ENCODE data around the gene TSG101.

TSG101 gene, protein sequence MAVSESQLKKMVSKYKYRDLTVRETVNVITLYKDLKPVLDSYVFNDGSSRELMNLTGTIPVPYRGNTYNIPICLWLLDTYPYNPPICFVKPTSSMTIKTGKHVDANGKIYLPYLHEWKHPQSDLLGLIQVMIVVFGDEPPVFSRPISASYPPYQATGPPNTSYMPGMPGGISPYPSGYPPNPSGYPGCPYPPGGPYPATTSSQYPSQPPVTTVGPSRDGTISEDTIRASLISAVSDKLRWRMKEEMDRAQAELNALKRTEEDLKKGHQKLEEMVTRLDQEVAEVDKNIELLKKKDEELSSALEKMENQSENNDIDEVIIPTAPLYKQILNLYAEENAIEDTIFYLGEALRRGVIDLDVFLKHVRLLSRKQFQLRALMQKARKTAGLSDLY

DNA sequence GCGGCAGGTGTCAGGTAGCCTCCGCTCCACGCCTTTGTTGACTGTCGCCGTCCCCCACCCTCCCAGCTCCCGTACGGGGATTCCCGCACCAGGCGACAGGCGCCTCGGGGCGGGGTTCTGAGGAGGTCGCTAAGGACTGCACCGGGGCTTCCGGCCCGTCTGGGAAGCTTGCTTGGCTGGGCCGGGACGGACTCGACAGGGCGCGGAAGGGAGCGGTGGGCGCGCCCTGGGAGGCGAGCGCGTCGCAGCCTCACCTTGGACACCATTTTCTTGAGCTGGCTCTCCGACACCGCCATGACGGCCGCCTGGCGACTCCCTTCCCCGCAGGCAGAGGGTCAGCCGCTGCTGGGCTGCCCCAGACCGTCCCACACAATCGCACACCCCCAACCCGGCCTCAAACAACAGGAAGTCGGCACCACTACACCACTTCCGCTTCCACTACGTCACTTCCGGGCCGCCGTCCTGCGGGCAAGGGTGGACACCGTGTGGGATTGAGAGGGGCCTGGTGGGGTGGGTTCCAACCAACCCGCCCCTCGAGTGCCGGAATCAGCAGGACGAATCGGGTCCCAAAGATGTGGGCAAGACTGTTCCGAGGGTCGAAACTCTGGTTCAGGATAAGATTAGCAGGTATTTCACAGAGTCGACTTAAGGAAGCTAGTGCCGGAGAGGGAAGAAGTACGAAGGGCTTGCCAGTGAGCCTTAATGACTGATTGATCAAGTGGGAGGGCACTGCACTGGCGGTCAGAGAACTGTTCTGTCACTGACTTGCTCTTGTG is at the start of gene TSG101:
Gene TSG101, minus strand, starts transcription at position 422 of the 776 bp plus-strand sequence. Its CDS starts 126 bp downstream, at position 296.
- peak; percentile 93 for DNase-seq (ENCODE audit: low spot score)

DNA sequence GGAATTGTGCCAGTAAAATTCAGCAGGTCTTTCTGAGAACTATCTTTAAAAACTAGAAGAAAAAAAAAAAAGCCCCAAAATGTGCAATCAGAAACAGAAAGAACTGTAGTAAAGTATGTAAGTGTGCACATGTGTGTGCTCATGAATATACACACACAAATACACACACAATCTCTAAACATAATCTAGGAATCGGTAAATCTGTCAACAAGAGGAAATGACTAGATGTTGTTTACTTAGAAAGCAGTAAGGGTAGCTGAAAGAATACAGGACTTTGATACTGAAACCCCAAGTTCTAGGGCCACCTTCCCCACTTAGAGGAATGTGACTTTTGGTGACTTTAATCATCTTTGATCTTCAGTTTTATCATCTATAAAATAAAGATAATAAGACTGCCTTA is 48.6 kb upstream of the TSG101 start:
- no peak for DNase-seq (ENCODE audit: low spot score)

DNA sequence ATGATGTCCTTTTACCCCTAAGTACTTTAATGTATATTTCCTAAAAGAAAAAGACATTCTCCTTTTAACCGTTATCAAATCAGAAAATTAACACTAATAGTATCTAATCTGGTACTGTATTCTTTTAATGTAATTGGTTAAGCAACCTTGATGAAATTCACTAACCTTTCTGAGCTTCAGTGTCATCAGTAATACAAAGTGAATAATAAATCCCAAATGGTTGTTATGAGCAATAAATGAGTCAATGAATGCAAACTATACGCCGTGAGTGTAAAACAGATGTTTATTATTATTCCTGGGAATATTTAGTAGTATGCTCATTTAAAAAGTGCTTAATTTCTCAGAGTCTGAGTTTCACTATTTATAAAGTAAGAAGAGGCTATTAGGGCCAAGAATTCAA is 40.3 kb upstream of the TSG101 start:
- DNase-seq (ENCODE audit: low spot score): no peak

DNA sequence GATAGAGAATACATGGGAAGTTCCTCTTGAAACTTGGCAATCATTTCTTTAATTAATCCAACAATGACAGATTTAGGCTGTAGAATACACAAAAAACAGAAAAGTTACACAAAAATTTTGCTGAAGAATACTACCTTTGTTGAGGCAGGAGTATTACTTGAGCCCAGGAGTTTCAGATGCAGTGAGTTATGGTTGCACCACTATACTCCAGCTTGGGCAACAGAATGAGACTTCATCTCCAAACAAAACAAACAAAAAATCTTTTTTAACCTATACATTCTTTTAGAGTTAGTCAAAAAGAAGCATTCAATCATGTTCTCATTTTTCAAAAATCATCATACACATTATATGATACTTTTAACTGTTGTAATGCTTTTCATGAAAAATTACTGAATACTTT is 39.7 kb upstream of the TSG101 start:
- no peak for DNase-seq (ENCODE audit: low spot score)

DNA sequence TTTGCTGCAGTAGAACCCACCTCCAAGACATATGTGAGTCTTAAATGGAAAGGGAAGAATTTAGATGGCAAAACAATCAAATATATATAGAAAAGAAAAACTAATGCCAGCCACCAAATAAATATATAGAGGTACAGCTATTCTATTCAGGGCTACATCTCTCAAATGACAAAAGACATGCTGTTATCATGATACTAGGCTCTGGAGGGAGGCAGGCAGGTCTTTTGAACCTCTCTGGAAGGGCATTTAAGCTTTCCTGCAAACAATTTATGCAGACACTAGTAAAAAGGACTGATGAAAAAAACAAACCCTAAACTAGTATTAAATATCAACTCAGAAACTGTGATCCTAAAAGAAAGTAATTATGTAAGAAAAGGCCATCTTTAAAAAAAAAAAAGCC is 37.4 kb upstream of the TSG101 start:
- no peak for DNase-seq (ENCODE audit: low spot score)

DNA sequence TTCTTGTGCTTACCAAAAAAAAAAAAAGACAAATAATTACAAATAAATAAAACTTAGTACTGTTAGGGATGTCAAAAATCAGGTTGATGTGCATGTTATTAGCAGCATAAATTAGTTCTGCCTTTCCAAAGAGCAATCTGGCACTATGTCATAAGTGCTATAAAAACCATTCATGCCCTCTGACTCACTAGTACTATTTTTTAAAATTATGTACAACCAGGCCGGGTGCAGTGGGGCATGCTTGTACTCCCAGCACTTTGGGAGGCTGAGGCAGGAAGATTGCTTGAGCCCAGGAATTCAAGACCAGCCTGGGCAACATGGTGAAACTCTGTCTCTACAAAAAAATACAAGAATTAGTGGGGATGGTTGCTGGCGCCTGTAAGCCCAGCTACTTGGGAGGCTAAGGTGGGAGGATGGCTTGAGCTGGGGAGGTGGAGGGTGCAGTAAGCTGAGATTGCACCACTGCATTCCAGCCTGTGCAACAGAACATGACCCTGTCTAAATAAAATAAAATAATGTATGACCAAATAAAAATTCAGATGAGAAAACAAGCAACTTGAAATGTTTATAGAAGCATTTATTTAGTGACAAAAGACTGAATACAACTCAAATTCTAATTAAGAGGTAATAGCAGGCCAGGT is 36.5 kb upstream of the TSG101 start:
- no peak for DNase-seq (ENCODE audit: low spot score)

DNA sequence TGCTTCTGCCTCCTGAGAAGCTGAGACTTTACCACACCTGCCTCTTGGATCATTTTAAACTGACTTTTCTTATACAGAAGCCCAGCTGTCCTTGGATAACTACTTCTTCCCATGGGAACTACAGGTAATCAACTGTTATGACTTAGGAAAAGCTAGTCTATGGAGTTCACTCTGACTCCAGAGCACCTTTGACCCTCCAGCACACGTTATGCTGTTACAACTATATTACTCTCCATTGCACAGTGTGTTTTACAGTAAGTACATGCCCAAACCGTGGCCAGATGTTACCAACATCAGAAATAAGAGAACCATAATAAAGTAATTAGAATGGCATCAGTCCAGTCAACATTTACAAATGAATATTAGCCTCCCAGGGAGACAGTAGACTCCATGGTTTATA is 21.3 kb upstream of the TSG101 start:
- no peak for DNase-seq (ENCODE audit: low spot score)

DNA sequence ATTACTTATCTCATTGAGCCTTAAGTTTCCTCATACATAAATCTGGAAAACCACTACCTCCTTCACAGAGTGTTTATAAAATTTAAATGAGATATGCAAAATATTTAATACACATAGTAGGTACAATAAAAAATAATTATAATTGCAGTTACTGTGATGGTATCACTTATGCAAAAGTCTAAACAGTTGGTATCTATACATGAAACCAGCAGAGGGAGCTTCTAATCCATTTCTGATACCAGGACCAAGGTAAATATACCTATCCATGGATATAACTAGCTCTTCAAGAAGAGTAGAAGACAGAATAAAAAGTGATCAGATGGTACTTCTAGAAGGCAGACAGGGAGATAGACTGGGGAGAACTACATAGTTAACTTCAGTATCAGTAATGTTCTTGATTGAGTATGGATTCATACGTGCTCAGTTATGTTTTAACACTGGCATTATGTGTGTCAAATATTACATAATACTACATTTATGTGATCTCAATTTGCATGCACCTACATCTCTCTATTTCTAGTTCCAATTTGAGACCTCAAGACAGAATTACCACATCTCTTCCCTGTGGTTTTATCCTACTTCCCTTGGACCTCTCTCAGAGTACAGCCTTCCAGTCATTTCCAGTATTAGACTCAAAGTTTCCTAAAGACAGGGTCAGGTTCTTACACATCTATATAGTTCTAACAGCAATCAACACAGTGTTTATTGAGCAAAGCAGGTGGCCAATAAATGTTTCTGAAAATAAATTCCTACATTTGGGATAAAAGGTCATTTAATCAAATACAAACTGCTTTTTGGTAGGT is 13.7 kb upstream of the TSG101 start:
- peak; percentile 46 for DNase-seq (ENCODE audit: low spot score)

DNA sequence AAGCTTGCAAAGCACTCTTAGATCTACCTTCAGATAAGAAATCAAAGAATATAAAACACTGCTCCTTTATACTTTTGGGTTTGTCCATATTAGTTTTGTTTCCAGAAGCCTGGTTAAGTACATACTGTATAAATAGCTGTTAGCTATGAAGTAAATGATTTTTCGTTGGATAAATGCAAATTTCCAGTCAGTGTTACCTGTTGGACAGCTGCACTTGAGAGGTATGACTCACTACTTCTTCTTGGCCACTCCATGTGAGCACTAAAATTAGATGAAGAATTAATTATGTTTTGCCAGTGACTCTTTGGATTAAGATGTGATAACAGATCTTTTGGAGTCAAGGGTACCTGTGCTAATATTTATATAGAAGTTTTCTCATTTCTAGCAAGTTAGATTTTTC is 9.5 kb upstream of the TSG101 start:
- DNase-seq (ENCODE audit: low spot score): no peak

DNA sequence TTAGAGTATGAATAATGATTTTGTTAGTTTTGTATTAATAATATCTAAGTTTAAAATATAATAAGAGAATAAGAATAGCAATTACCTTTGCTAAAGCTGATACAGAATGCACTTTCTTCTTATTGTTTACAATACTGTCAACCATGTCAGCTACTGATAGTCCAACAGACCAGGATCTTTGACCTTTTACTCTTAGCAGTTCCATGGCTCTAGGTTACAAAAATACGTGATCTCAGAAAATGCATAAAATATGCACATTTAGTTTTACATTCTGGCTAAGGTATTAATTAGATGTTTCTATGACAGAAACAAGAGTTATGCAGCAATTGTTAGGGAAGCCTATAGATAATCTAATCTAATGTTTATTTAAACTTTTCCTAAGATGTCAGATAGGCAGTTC is 7.5 kb upstream of the TSG101 start:
- no peak for DNase-seq (ENCODE audit: low spot score)

DNA sequence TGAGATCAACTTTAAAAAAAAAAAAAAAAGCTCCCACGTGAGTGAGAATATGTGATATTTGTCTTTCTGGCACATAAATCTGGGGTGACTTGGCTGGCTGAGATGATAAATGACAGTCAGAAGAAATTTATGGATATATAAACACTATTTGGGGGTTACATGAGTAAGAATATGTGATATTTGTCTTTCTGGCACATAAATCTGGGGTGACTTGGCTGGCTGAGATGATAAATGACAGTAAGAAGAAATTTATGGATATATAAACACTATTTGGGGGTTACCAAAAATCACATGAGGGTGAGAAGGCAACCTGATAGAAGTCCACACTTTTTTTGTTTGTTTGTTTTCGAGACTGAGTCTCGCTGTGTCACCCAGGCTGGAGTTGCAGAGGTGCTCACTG is 6.6 kb upstream of the TSG101 start:
- no peak for DNase-seq (ENCODE audit: low spot score)

DNA sequence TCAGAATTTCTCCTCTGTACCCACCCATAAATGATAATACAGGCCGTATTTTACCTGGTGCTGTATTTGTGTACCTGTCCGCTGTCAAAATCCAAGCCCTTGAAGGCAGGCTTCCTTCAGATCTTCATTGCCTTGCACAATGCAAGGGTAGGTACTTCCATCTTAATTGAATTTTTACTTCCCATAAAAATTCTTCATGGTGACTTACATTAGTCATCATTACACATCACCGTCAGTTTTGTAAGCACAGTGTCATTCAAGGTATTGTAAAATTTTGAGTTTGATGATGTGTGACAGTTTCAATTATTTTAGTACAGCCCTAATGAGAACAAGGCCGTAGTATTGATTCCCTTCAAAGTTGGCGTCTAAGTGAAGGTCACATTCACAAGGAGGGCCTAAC is 770 bp upstream of the TSG101 start:
- DNase-seq (ENCODE audit: low spot score): peak; percentile 93

DNA sequence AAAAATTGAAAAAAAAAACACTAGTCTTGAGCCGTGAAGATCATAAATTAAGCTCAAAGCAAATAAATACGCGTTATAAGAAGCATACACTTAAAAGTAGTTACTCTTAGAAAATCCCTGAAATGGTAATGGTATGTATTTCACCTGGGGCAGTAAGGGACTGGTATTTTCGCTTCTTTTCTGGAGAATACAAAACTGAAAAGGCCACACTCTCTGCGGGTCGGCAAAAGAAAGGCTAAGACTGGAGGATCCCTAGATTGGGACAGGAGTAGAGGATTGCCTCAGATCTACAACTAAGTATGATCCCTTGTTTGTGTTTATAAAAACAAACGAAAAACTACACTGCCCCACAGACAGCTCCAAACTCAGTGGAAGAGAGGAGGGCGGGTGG is 617 bp downstream of the TSG101 start:
- no peak for DNase-seq (ENCODE audit: low spot score)

DNA sequence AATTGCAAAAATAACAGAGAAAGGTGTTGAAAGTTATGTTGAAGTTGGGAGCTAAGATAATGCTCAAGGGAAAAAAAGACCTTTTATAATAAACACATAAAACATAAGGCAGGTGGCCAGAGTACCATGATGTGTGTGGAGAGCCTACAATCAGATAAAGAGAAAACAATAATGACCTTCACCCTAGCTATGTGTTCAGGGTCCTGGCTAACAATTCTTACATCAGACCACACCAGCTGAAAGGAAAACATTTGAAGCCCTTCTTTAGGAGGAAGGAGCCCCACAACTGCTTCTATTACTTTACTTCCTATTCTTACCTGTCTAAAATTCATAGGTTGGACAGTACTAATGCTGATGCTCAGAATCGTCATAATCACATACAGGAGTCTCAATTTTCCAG is 2.5 kb downstream of the TSG101 start:
- DNase-seq (ENCODE audit: low spot score): no peak

DNA sequence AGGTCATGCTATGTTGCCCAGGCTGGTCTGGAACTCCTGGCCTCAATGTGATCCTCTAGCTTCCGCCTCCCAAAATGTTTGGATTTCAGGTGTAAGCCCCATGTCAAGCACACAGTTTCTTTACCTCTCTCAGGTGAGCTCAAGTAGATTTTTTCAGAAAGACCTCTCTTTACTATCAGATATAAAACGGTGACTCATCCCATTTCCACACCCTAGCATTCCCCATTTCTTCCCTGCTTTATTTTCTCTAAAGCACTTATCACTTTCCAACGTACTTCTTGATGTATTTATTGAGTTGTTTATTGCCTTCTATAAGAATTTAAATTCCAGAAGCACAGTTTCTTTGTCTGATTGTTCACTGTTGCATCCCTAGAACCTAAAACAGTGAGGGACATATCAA is 3.7 kb downstream of the TSG101 start:
- no peak for DNase-seq (ENCODE audit: low spot score)

DNA sequence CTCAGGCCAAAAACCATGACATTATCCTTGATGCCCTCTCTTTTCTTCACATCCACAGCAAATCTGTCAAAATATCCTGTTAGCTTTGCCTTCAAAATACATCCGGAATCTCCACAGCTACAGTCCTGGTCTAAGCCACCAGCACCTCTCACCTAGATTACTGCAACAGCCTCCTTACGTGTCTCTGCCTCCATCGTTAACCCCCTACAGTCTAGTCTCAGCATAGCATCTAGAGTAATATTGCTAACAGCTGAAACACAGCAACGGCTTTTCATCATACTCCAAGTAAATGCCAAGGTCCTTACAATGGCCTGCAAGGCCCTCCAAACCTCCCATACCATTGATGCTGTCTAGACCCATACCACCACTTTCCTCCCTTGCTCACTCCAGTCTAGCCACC is 4.4 kb downstream of the TSG101 start:
- peak; percentile 25 for DNase-seq (ENCODE audit: low spot score)

DNA sequence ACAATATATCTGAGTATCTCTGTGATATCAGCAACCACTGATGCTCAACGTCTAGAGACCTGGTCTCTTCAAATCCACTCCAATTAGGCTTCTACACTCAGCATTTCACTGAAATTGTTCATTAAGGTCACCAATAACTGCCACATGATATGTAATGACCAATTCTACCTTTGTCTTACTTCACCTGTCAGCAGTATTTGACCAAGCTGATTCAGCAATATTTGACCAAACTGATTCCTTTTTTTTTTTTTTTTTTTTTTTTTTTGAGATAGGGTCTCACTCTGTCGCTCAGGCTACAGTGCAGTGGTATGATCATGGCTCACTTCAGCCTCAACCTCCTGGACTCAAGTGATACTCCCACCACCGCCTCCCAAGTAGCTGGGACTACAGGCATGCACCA is 5.6 kb downstream of the TSG101 start:
- no peak for DNase-seq (ENCODE audit: low spot score)

DNA sequence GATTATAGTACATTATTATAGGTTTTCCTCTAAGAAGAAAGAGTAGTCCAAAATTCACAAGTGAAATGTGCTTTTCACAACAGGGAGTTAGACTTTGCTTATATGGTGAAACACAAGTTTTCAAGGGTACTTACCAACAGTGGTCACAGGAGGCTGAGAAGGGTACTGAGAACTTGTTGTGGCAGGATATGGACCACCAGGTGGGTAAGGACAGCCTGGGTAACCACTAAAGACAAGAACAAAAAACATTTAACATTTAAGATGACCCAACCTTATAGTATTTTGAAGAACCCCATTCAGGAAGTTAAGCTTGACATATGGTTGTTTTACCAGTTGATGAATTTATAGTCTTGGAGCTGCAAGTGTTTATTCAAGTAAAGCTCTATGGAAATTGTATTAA is 24.4 kb downstream of the TSG101 start:
- DNase-seq (ENCODE audit: low spot score): no peak

DNA sequence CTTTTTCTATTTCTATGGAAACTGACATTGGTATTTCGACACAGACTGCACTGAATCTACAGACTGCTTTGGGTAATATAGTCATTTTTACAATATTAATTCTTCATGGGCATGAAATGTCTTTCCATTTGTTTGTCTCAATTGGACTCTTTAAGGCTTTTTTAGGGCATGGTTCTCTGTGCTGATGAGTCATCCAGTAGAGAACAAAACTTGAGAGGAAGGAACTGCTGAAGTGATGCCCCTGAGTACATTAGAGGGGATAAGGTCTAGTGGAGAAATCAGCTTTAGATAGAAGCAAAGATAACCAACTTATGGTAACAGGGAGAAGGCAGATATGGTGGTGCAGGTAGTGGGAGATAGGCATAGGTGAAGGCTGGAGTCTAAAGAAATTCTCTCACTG is 25.1 kb downstream of the TSG101 start:
- DNase-seq (ENCODE audit: low spot score): no peak

DNA sequence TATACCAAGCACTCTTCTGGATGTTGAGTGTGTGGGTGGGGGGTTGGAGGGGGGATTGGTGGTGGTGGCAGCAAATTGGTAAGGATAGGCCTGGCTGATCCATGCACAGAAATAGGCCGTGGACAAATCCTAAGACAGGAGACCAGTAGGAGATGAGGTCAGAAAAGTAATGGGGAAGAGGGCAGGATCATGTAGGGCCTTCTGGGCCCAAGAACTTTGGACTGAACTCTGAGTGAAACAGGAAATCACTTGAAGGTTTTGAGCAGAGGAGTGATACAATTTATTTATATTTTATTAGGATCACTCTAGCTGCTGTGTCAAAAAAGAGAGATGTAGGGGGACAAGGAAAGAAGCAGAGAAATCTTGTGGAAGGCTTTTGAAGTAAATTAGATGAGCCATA is 28.7 kb downstream of the TSG101 start:
- DNase-seq (ENCODE audit: low spot score): no peak

DNA sequence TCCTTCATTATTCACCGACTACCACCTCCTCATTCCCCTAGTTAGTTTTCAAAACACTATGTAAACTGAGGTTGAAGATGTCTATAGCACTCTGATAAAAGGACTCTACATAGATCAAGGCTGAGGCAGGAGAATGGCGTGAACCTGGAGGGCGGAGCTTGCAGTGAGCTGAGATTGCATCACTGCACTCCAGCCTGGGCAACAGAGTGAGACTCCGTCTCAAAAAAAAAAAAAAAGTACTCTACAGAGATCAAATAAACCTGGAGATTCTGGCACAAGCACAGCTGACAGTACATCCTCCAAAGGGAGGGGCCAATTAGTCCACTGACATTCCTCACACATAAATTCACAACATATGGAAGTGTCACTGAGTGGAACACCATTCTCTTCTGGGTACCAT is 31.0 kb downstream of the TSG101 start:
- no peak for DNase-seq (ENCODE audit: low spot score)

DNA sequence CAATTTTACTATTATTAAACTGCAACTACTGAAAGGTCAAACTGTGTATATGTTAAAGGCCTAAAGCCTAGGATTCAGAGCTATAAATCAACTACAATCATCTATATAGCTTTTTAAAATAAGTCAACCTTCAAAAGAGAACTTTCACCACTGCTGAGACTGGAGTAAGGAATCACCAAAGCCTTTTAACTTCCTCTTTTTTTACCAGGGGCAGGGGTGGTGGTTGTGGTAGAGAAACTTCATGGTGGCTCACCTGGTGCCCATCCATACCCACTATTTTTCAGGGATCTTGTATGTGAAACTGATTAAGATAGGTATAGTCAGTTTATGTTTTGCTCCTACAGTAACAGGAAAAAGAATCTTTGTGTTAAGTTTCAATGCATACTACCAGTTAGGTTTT is 31.5 kb downstream of the TSG101 start:
- no peak for DNase-seq (ENCODE audit: low spot score)

Data from RKO (cell line).